Esophagus squamous epithelium (tissue), 4 donors: ENCODE results near the gene PPARG.
"Not testable (repeated sequence)": the region's sequence is repeated elsewhere in the genome, so short reads cannot be mapped to it uniquely, and the experiment has no call there.

ENCODE experiments used
- CTCF ChIP-seq, 6 experiments: fragments of 450-650 bp in 4 of 6; fragments of 200-600 bp in 2 of 6; sonication (generic) in 2 of 6; IDR thresholded peaks; one replicate each; pipeline ENCODE4 v1.5.1; 2016 to 2019; ENCODE audit warnings: antibody characterized with exemption in 6 of 6, mild to moderate bottlenecking in 4 of 6, moderate library complexity in 4 of 6
- POLR2A ChIP-seq, 4 donors: fragments of 450-650 bp; IDR thresholded peaks; one replicate each; pipeline ENCODE4 v1.6.1; 2017; ENCODE audit warnings: antibody characterized with exemption in 4 of 4, mild to moderate bottlenecking in 4 of 4, moderate library complexity in 3 of 4

GRCh38 chr3:12285779-12286178 lies 3.1 kb upstream of the PPARG start:
- not testable (repeated sequence) for TF ChIP-seq CTCF, POLR2A (IDR thresholded peaks at IDR 0.05)
